ES-I3 (cell line): Measurements from ENCODE around the gene RSPH4A.
"Not testable (repeated sequence)": the region's sequence is repeated elsewhere in the genome, so short reads cannot be mapped to it uniquely, and the experiment has no call there.

Experiments
- H3K36me3 ChIP-seq: 2 replicates; pipeline ENCODE4 v1.6.1; 2013; ENCODE audit warnings: mild to moderate bottlenecking, low read length, control low read depth, moderate library complexity; ENCODE audit not compliant: insufficient read depth
- H3K4me1 ChIP-seq: 2 replicates; pipeline ENCODE4 v1.6.1; 2013; ENCODE audit warnings: mild to moderate bottlenecking, control low read depth, low read length; ENCODE audit not compliant: insufficient read depth
- H3K9ac ChIP-seq: 2 replicates; pipeline ENCODE4 v1.6.1; 2013; ENCODE audit warnings: low read depth, mild to moderate bottlenecking, low read length, moderate library complexity
- H3K9me3 ChIP-seq: 2 replicates; pipeline ENCODE4 v1.6.1; 2013; ENCODE audit warnings: mild to moderate bottlenecking, low read length, moderate library complexity; ENCODE audit not compliant: control insufficient read depth, insufficient read depth

The RSPH4A gene

DNA sequence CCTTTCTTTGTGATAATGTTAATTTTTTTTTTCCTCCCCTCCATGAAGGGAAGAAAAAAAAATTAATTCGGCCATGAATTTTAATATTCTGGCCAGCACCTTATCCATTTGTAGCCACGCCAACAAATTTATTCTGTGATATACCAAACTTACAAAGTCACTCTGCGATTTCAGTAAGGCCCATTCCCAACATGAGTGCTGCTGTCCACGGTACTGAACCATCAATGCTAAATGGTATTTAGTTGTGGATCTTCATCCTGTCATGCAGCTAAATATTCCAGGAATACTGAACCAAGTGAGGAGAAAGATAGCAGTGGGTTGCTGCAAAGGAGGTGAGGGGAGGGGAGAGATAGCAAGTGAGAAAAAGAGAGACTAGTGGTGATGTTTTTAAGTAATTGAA, 19.5 kb upstream of the RSPH4A start:
- Histone ChIP-seq H3K9ac (no peak overlapping the region), H3K4me1 (no peaks in the 10 kb centered on the region), H3K36me3 (peaks cover 10% of the 10 kb centered on the region), H3K9me3 (no peaks in the 10 kb centered on the region)

DNA sequence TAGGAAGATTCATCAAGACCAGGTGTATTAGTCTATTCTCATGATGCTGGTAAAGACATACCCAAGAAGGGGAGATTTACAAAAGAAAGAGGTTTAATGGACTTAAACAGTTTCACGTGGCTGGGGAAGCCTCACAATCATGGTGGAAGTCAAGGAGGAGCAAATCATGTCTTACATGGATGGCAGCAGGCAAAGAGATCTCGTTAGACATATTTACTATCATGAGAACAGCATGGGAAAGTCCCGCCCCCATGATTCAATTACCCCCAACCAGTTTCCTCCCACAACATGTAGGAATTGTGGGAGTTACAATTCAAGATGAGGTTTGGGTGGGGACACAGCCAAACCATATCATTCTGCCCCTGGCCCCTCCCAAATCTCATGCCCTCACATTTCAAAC, 12.4 kb upstream of the RSPH4A start:
- not testable (repeated sequence) for H3K4me1 ChIP-seq, H3K9me3 ChIP-seq, H3K9ac ChIP-seq, H3K36me3 ChIP-seq

DNA sequence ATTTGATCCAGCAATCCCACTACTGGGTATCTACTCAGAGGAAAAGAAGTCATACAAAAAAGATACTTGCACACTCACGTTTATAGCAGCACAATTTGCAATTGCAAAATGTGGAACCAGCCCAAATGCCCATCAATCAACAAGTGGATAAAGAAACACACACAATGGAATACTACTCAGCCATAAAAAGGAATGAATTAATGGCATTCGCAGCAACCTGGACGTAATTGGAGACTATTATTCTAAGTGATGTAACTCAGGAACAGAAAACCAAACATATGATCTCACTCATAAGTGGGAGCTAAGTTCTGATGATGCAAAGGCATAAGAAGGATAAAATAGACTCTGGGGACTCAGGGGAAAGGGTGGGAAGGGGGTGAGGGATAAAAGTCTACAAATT, 11.4 kb upstream of the RSPH4A start:
- not testable (repeated sequence) for H3K4me1 ChIP-seq, H3K9me3 ChIP-seq, H3K36me3 ChIP-seq, H3K9ac ChIP-seq

DNA sequence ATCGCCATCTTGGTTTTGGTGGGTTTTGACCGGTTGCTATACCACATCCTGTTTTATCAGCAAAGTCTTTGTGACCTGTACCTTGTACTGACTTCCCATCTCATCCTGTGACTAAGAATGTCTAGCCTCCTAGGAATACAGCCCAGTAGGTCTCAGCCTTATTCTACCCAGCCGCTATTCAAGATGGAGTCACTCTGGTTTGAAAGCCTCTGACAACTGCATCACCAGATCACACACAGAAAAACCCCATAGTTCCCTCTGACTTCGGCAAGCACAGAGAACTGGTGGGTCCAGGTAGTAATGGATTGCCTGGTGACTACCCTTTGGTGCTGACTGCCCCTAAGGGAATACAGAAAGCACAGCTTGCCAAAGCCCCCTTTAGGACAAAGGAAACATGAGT, 10.3 kb upstream of the RSPH4A start:
- Histone ChIP-seq H3K9me3 (no peaks in the 10 kb centered on the region), H3K36me3 (peaks cover 4% of the 10 kb centered on the region; the same call in 1 of the 2 replicates), H3K4me1 (0 out of 2 replicates have a peak, but pooled peaks cover 3% of the 10 kb centered on the region), H3K9ac (no peak overlapping the region)

DNA sequence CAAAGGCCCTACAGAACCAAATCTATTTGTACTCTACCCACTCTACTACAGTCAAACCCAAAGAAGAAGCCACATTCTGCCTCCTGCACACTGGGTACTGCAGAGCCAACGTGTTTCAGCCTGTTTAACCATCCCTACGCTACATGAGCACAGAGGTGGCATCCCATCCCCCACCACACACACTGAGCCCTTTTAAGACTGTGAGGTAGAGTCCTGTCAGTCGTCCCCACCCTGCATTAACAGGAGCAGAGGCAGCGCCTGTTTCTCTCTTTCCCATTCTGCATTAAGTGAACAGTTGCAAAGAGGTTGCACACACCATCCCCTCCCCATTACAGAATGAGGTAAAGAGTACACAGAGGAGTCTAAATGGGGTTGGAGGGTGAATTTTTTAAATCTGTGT, 5.2 kb upstream of the RSPH4A start:
- H3K4me1 ChIP-seq, result 0 out of 2 replicates have a peak, but pooled peaks cover 6% of the 10 kb centered on the region

DNA sequence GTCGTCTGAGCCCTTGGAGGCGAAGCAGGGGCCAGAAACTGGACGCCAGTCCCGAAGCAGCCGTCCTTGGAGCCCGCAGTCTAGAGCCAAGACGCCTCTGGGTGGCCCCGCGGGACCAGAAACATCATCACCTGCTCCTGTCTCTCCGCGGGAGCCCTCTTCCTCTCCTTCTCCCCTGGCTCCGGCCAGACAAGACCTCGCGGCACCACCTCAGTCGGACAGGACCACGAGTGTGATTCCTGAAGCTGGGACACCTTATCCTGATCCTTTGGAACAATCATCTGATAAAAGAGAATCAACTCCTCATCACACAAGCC, 416 bp downstream of the RSPH4A start:
- H3K4me1 ChIP-seq, result no peaks in the 10 kb centered on the region
- no peaks in the 10 kb centered on the region for H3K36me3 ChIP-seq
- peak overlapping the region; percentile 49; the same call in 1 of the 2 replicates for H3K9ac ChIP-seq
- no peaks in the 10 kb centered on the region for H3K9me3 ChIP-seq

More for the DNA sequence above, 5.2 kb upstream of the RSPH4A start:
- Histone ChIP-seq H3K9ac (no peak overlapping the region), H3K9me3 (no peaks in the 10 kb centered on the region), H3K36me3 (no peaks in the 10 kb centered on the region)

DNA sequence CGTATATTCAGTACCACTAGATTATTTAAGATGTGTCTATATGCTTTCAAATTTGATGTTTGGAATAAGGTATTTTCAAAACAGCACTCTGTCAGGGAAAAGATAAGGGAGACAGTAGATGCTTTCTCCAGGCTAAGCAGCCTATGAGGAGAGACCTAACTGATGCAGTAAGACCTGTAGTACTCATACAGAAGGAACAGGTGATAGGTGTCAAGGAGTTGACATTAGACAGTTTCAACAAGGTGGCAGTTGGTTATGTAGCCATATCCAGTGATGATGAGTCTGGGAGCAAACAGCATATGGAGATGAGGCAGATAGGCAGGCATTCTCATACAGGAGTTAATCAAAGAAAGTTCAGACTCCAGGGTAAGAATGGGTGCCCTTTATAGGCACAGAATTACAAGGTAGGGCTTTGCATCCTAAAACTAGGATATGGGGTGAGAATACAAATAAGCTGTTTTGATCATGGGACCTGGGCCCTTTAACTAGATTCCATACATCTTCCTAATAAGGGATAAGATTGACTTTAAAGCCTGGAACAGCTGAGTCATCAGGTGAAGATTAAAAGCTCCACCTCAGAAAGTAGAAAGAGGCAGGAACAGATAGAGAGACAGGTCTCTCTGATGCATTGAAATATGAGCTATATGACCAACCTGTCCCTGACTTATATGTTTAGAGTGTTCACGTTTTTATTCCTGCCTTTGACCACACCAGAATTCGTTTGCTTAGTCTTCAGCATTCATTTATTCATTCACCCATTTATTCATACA, 7.9 kb downstream of the RSPH4A start:
- H3K9me3 ChIP-seq, result no peaks in the 10 kb centered on the region
- no peaks in the 10 kb centered on the region for H3K36me3 ChIP-seq
- no peaks in the 10 kb centered on the region for H3K4me1 ChIP-seq
- H3K9ac ChIP-seq, result no peak overlapping the region

DNA sequence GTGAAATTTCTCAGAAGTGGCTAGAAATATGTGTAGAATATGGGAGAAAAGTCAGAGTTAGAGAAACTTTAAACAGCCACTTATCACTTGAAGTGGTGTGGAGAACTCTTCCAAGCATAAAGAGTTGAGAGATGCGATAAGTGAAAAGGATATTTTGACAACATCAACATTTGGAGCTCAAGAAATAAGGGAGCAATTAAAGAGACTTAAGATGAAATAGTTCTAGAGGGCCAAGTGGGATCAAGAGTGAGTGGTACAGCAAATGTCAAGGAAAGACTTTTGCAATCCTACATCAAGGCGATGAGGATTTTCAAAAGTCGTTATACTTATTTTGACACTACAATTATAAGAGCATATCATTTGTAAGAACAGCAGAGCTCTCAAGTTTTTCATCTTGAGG, 9.6 kb downstream of the RSPH4A start:
- Histone ChIP-seq H3K36me3 (no peaks in the 10 kb centered on the region), H3K4me1 (no peaks in the 10 kb centered on the region), H3K9me3 (no peaks in the 10 kb centered on the region)

DNA sequence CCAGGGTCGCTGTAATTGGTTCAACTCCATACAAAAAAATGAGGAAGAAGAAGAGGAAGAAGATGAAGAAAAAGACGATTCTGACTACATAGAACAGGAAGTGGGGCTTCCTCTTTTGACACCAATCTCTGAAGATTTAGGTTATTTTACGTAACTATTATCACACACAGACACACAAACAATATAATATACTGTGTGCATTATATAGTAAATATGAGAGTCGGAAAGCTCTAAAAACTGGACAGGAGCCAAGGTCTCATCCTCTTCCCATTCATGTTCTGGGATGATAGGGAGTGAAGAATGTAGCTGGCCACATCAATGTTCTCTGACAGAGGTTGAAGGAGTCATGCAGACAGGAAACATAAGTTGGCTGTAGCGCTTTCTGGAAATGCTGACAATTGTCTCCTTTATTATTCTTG, 13.3 kb downstream of the RSPH4A start:
- peaks cover 5% of the 10 kb centered on the region; the same call in 1 of the 2 replicates for H3K36me3 ChIP-seq
- H3K4me1 ChIP-seq, result no peaks in the 10 kb centered on the region
- H3K9ac ChIP-seq, result no peak overlapping the region
- H3K9me3 ChIP-seq, result no peaks in the 10 kb centered on the region

More for the DNA sequence above, 9.6 kb downstream of the RSPH4A start:
- no peak overlapping the region for H3K9ac ChIP-seq

DNA sequence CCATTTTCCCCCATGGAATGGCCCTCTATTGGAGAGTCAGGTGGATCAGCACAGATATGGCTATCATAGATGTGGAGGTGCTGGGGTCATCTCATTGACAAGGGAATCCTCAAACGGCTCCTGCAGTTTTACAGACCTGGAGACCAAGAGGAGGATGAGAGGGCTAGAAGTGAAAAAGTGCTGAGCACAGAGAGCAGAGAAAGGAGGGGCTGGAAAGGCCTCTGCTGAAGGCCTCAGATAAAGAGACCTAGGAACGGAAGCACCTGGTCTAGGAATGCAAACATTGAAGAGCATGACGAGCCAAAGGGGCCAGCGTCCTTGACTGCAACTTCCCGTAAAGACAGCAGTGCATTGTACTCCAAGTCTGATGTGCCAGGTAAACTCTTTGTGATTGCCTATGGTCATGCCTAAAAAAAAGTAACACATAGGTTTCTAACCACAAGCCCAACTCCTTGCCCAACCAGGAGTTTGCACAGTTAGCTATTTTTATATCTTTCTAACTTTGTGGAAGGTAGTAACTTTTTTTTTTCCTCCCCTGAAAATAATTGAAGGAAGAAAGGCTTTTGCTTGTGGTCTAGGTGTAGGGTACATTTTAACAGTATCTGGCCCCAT, 15.2 kb downstream of the RSPH4A start:
- H3K9ac ChIP-seq, result no peak overlapping the region
- no peaks in the 10 kb centered on the region for H3K9me3 ChIP-seq
- no peaks in the 10 kb centered on the region for H3K4me1 ChIP-seq
- H3K36me3 ChIP-seq, result peaks cover 5% of the 10 kb centered on the region; the same call in 1 of the 2 replicates

DNA sequence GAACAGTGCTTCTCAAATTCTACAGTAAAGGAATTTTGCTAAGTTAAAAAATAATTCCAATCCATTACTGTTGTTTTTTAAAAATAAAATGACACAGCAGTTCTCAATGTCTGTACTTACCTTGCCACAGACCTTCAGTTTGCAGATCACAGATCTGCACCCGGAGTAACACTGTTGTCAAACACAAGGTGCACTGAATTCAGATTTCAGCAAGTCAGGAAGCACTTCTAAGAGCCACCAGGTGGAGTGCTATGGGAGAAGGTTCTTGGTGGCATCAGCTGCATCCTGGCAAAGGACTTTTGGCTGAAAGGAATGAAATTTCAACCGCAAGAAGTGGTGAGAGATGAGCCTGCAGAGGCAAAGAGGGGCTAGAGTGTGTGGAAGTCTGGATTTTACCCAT, 17.4 kb downstream of the RSPH4A start:
- Histone ChIP-seq H3K4me1 (no peaks in the 10 kb centered on the region), H3K36me3 (peaks cover 5% of the 10 kb centered on the region; the same call in 1 of the 2 replicates), H3K9ac (no peak overlapping the region), H3K9me3 (no peaks in the 10 kb centered on the region)

DNA sequence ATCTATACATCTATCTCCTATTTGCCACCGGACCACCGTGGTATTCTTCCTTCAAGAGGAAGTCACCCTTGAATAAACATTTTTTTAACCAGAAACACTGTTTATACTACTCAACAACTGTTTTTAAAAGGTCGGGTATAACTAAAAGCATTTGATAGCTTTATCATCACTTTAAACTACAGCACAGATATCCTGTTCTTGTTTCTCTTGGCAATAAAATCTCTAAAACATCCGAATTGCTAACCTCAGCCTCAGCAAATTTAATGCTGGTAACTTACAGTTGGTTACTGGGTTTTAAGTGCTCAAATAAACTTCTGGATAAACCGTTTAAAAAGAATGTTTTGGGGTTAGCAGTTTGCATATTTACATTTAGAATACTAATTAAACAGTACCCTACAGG, 31.9 kb downstream of the RSPH4A start:
- no peaks in the 10 kb centered on the region for H3K9me3 ChIP-seq
- H3K4me1 ChIP-seq, result no peaks in the 10 kb centered on the region
- H3K9ac ChIP-seq, result no peak overlapping the region
- H3K36me3 ChIP-seq, result no peaks in the 10 kb centered on the region

DNA sequence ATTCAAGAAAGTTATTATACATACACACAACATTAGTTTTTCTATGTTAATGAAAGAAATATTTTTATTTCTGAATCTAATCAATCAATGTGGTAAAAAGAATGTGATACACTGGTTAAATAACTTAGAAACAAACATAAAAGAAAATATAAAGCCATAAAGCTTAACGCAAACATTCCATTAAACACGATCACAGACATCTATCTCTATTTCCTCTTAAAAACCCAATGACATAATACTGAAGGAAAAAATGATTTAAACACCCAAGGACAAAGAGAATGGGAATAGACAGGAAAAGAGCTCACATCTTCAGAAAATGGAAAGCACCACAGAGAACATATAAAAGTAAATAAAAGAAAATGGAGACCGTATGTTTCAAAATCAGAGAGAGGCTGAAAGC, 32.9 kb downstream of the RSPH4A start:
- Histone ChIP-seq H3K9ac (no peak overlapping the region), H3K36me3 (no peaks in the 10 kb centered on the region), H3K9me3 (no peaks in the 10 kb centered on the region), H3K4me1 (no peaks in the 10 kb centered on the region)

DNA sequence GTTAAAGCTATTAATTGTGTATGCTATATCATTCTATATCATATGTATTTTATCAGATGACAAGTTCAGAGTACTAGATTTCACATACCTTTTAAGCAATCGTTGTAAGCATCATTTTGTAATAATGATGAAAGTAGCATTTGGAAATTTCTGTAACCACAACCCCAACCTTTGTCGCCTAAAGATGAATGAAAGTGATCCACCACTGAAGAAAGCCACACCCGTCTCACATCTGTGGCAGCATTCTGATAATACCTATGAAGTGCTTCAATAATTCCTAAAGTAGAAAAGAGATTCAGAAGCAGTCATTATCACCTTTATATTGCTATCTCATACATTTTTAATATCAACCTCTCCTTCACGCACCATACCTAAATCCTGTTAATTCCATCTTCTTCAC, 35.6 kb downstream of the RSPH4A start:
- no peaks in the 10 kb centered on the region for H3K4me1 ChIP-seq
- no peaks in the 10 kb centered on the region for H3K9me3 ChIP-seq
- no peaks in the 10 kb centered on the region for H3K36me3 ChIP-seq
- no peak overlapping the region for H3K9ac ChIP-seq

DNA sequence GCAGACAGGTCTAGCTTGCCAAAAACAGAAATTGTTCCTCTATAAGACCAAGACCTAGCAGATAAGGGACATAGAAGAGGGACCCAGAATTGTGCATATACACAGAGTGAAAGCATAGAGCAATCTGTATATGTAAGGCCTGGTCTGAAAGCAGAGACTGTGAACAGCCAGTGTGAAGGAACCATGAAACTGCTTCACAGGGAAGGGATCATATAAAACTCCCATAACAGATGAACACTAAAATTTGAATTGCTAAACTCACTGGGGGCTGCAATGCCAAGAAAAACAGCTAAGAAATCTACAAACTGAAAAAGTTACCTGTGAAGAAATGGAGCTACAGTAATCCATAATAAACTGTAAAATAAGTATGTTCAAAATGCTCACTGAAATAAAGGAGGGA, 45.3 kb downstream of the RSPH4A start:
- H3K4me1 ChIP-seq, result no peaks in the 10 kb centered on the region
- H3K9ac ChIP-seq, result no peak overlapping the region
- no peaks in the 10 kb centered on the region for H3K9me3 ChIP-seq
- no peaks in the 10 kb centered on the region for H3K36me3 ChIP-seq
